ENCODE data around the gene NCAPD2. TPM values are rescaled to one million over a fixed set of nuclear protein-coding genes. Genes with fewer than 3 reads are reported as not detected.

Gene NCAPD2
- polyA plus RNA-seq, 3 donors: 6.2 to 15.0 (median 8.3) TPM

DNA sequence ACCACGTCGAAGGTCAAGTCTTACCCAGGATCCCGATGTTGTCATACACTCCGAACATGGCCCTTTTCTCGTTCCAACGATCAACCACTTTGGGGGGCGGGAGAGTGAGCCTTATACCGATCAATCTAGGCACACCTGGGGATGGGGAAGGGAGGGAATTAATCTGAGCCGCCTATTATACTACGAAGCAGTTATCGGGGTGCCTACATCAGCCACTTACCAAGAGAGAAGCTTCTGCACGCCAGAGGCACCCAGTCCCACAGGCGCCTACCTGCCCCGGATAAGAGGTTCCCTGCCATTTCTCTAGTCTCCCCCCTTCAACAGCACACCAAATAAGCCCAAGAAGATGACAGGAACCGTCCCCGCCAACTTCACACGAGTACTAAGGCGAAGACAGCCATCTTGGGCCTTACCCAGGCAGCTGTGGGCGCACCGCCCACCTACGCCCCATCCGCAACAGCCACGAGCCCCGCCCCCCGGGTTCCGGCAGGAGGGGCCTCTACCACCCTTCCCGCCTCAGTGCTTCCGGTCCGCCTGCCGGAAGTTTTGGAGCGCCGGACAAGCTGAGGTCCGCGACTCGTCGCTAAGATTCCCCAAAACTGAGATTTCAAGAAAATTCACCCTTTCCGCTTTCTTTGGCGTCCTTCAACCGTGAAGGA, 935 bp upstream of the NCAPD2 start, which contains the start of gene MRPL51:
Gene MRPL51 (minus strand): TSS at position 425 of the 659 bp plus-strand sequence. CDS start 126 bp downstream, at position 299.
- intact Hi-C loops (cut with micrococcal nuclease): loop anchor here (2.0 kb wide), 2 partner anchors 22 to 42 kb away; partner anchors contain the start of genes GAPDH (in 1 of the 2) and VAMP1 (in 1 of the 2)

GRCh38 chr12:6494258-6494743, 399 bp downstream of the NCAPD2 start:
- no peaks in the 10 kb centered on the region for H3K9me3 Mint-ChIP-seq
- peaks cover 64% of the 10 kb centered on the region for H3K79me2 ChIP-seq (ENCODE audit: insufficient read depth, low read length)

More for the DNA sequence above, 935 bp upstream of the NCAPD2 start, which contains the start of gene MRPL51:
- Histone ChIP-seq H3K4me1 (ENCODE audit: control insufficient read depth in 1 of 2, insufficient read depth in 2 of 2, low read length in 2 of 2) (peaks cover 20 to 30% of the 10 kb centered on the region in 2 donors), H3K4me3 (replicated peaks in 1 of 3; ENCODE audit: low read depth in 2 of 3, low read length in 3 of 3) (peak within 1 kb of the TSS; percentile 61 to 92 (median 90)), H3K9me3 (replicated peaks in 1 of 2; ENCODE audit: control insufficient read depth in 1 of 2, insufficient read depth in 1 of 2, low read length in 2 of 2) (no peaks in the 10 kb centered on the region), H3K4me2 (replicated peaks; ENCODE audit: extremely low read depth, low read length, poor library complexity, severe bottlenecking) (peak within 1 kb of the TSS; percentile 93), H3K36me3 (replicated peaks in 1 of 2; ENCODE audit: control insufficient read depth in 1 of 2, insufficient read depth in 2 of 2, low read length in 2 of 2) (peaks cover 21 to 32% of the 10 kb centered on the region in 2 donors), H3K27me3 (ENCODE audit: control insufficient read depth in 2 of 2, insufficient read depth in 2 of 2, low read length in 2 of 2) (no peaks in the 10 kb centered on the region), H4K20me1 (ENCODE audit: insufficient read depth, low read length) (peaks cover 10% of the 10 kb centered on the region), H2AFZ (ENCODE audit: insufficient read depth, low read depth, low read length, poor library complexity, severe bottlenecking) (peak within 1 kb of the TSS; percentile 94), H3K79me2 (ENCODE audit: insufficient read depth, low read length) (peaks cover 51% of the 10 kb centered on the region), H3K27ac (ENCODE audit: low read depth in 1 of 2, low read length in 2 of 2) (peak within 1 kb of the TSS; percentile 88 to 91), H3K9ac (ENCODE audit: insufficient read depth, low read length, poor library complexity, severe bottlenecking) (peak within 1 kb of the TSS; percentile 73)
- TF ChIP-seq, protein P1, sequence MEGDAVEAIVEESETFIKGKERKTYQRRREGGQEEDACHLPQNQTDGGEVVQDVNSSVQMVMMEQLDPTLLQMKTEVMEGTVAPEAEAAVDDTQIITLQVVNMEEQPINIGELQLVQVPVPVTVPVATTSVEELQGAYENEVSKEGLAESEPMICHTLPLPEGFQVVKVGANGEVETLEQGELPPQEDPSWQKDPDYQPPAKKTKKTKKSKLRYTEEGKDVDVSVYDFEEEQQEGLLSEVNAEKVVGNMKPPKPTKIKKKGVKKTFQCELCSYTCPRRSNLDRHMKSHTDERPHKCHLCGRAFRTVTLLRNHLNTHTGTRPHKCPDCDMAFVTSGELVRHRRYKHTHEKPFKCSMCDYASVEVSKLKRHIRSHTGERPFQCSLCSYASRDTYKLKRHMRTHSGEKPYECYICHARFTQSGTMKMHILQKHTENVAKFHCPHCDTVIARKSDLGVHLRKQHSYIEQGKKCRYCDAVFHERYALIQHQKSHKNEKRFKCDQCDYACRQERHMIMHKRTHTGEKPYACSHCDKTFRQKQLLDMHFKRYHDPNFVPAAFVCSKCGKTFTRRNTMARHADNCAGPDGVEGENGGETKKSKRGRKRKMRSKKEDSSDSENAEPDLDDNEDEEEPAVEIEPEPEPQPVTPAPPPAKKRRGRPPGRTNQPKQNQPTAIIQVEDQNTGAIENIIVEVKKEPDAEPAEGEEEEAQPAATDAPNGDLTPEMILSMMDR (IDR thresholded peaks at IDR 0.05): no peak
- Mint-ChIP-seq H3K27ac (peak within 1 kb of the TSS; percentile 95 to 99 (median 99)), H3K4me1 (peaks cover 22% of the 10 kb centered on the region), H3K4me3 (peak within 1 kb of the TSS; percentile 97 to 98), H3K9me3 (no peaks in the 10 kb centered on the region), H3K27me3 (ENCODE audit: low read depth in 3 of 3) (peaks cover 0 to 3% (median 2%) of the 10 kb centered on the region in 3 donors), H3K36me3 (peaks cover 16 to 28% of the 10 kb centered on the region in 2 donors)
- DNase-seq: peak; percentile 91 to 94 (median 93)
- 0% methylated on average over 28 of the region's 39 CpGs for WGBS (ENCODE audit: insufficient coverage)

More at GRCh38 chr12:6494258-6494743, 399 bp downstream of the NCAPD2 start:
- peaks cover 0 to 3% (median 0%) of the 10 kb centered on the region in 3 donors for H3K27me3 Mint-ChIP-seq (ENCODE audit: low read depth in 3 of 3)
- peaks cover 10% of the 10 kb centered on the region for H4K20me1 ChIP-seq (ENCODE audit: insufficient read depth, low read length)
- H2AFZ ChIP-seq (ENCODE audit: insufficient read depth, low read depth, low read length, poor library complexity, severe bottlenecking): peak overlapping the region; percentile 94
- WGBS (ENCODE audit: insufficient coverage): no CpG with 5 or more reads among the region's 14 CpGs
- H3K27me3 ChIP-seq (ENCODE audit: control insufficient read depth in 2 of 2, insufficient read depth in 2 of 2, low read length in 2 of 2): no peaks in the 10 kb centered on the region
- peak overlapping the region; percentile 62 to 88 for H3K27ac ChIP-seq (ENCODE audit: low read depth in 1 of 2, low read length in 2 of 2)
- H3K36me3 ChIP-seq (replicated peaks in 1 of 2; ENCODE audit: control insufficient read depth in 1 of 2, insufficient read depth in 2 of 2, low read length in 2 of 2): peaks cover 34 to 45% of the 10 kb centered on the region in 2 donors
- H3K4me2 ChIP-seq (replicated peaks; ENCODE audit: extremely low read depth, low read length, poor library complexity, severe bottlenecking): peak overlapping the region; percentile 93
- H3K9me3 ChIP-seq (replicated peaks in 1 of 2; ENCODE audit: control insufficient read depth in 1 of 2, insufficient read depth in 1 of 2, low read length in 2 of 2): no peaks in the 10 kb centered on the region
- H3K4me1 Mint-ChIP-seq: peaks cover 22% of the 10 kb centered on the region
- TF ChIP-seq, protein P1 (IDR thresholded peaks at IDR 0.05): no peak
- peak overlapping the region; percentile 97 to 98 for H3K4me3 Mint-ChIP-seq
- peak overlapping the region; percentile 61 to 92 (median 90) for H3K4me3 ChIP-seq (replicated peaks in 1 of 3; ENCODE audit: low read depth in 2 of 3, low read length in 3 of 3)
- peaks cover 20 to 30% of the 10 kb centered on the region in 2 donors for H3K4me1 ChIP-seq (ENCODE audit: control insufficient read depth in 1 of 2, insufficient read depth in 2 of 2, low read length in 2 of 2)
- intact Hi-C loops (cut with micrococcal nuclease): no loop called here
- H3K9ac ChIP-seq (ENCODE audit: insufficient read depth, low read length, poor library complexity, severe bottlenecking): peak overlapping the region; percentile 6
- H3K36me3 Mint-ChIP-seq: peaks cover 22 to 41% of the 10 kb centered on the region in 2 donors
- no peak for DNase-seq
- H3K27ac Mint-ChIP-seq: peak overlapping the region; percentile 74 to 99 (median 96)

Data from CD14-positive monocyte (primary cell).